GM18502 (cell line): ENCODE results near the gene DFFB.

Experiments
- ATAC-seq: cut with Tn5 transposase; IDR thresholded peaks from one replicate; pipeline ENCODE4 v1.9.1; 2021; ENCODE audit warnings: mild to moderate bottlenecking; ENCODE audit not compliant: unreplicated experiment, poor library complexity

DFFB gene

DNA sequence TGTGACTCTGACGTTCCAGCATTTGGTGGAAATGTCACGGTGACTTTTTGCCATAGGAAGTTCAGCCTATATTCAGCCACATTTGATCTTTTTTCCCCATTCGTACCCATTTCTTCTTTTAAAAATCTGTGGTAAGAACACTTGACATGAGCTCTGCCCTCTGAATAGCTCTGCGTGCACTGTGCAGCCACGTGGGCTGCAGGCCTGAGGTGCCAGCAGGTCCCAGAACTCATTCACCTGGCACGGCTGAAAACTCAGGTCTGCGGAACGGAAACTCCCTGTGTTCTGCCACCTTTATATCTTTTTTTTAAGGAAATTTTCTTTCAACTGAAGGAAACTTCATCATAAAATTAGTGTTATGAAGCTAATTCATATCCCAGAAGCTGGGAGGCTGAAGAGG lies 28.9 kb upstream of the DFFB start:
- ATAC-seq = no peak

DNA sequence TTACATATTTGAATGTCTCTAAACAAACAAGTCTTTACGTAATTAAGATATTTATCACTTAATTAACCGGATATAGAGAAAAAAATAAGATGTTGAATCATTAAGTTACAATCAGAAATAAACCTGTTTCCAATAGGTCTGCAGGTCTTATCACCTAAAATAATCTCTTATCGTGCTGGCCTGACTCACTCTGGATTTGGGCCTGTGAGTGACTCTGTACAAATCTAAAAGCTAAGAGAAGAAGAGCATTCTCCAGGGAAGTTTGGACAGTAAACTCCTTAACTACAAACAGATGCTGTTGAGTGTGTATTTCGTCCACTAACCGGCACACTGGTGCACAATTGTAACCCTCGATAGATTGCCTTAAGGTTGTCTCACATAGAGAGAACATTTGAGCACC lies 25.6 kb upstream of the DFFB start:
- no peak for ATAC-seq

DNA sequence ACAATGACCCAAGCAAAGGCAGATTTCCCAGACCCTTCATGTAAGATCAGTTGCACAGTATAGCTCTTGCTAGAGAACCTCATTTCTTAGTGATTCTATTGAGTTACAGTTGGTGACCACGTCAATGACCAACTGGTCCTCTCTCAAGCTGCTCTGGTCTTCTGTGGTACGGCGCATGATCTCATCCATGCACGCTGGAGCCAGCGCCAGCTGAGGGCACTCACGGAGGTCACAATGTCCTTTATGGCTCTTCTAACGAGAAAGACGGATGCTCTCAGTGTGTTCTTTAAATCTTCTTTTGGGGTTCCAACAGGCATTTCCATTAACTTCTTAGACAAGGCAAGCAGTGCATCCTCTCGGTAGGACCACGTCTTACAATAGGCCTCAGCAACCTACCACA lies 22.6 kb upstream of the DFFB start:
- no peak for ATAC-seq

GRCh38 chr1:3836421-3836820 lies 20.9 kb upstream of the DFFB start:
- ATAC-seq = no peak

GRCh38 chr1:3837200-3837599 lies 20.1 kb upstream of the DFFB start:
- ATAC-seq = no peak

DNA sequence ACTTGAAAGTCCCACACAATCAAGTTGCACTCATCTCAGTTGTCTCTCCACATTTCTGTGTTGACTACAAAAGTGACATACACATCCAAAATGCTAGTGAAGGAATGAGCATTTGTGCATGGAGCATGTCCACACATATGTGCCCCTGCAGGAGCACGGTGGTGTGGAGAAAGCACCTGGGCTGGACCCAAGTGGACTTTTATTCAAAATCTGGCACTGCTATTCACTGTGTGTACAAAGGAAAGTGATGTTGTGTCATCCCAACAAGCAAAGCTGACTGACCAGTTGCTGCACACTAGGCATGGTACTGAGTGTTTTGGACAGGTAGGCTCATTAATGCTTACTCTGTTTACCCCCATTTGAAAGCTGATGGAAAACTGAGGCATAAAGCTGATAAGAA lies 19.6 kb upstream of the DFFB start:
- ATAC-seq = no peak

- no peak for ATAC-seq
Measured at GRCh38 chr1:3838788-3839187, 18.5 kb upstream of the DFFB start.

GRCh38 chr1:3841491-3841890 lies 15.8 kb upstream of the DFFB start:
- ATAC-seq = no peak

DNA sequence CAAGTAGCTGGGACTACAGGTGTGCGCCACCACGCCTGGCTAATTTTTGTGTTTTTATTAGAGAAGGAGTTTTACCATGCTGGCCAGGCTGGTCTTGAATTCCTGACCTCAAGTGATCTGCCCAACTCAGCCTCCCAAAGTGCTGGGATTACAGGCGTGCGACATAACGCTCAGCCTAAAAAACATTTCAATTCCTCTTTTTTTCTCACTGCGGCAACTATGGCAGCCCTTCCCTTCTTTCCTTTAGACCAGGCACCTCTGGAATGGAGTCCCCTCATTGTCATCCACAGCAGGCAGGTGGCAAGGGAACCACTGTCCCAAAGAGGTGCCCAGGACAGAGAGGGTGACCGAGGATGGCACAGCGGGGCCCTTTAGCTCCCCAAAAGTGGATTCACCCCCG lies 14.4 kb upstream of the DFFB start:
- no peak for ATAC-seq

DNA sequence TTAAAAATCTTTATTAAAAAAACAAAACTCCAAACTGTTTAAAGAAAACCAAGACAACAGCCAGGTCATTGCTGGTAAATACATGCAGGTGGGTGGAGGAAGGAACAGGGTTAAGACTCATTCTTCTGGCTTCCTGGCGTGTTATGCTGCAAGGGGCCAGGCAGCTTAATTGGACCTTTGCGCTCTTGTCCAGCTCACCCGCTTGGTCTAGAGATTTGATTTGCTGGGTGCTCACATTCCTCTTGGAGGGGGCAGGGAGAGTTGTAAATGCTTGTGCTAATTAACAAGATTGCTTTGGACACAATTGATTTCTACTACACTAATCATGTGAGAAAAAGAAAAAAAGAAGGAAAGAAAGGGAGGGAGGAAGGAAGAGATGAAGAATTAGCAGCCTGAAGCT lies 10.7 kb upstream of the DFFB start:
- ATAC-seq = no peak

DNA sequence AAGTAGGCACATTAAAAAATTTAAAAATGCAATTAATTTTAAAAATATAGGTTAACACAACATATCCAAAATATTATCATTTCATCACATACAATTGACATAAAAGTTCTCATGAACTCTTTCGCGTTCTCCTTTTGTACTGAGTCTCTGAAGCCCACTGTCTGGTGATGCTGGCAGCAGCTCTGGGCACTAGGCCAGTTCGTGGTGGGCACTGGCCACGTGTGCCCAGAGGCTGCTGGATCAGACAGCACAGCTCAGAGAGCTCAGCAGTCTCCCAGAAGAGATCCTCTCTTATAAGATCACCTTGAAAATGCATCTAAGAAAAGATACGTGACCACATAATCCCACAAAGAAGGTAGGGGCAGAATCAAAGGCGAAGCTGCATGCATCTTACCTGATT lies 10.2 kb upstream of the DFFB start:
- no peak for ATAC-seq

DNA sequence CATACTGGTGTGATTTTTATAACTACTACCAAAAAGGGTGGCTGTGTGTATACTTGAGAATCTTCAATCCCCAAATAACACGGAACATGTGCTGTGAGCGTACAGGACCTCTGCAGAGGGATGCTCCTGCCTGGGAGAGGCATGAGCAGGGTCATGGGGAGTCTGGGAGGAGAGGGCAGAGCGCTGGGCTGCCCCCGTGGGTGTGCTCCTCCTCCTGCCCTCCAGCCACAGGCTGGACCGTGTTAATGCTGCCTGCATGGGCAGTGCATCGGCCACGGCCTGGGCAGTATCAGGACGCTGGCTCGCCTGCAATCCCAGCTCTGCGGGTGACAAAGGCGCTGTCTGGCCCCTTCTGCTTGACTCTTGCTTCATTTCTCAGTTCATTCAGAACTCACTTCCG lies 6.4 kb upstream of the DFFB start:
- no peak for ATAC-seq

DNA sequence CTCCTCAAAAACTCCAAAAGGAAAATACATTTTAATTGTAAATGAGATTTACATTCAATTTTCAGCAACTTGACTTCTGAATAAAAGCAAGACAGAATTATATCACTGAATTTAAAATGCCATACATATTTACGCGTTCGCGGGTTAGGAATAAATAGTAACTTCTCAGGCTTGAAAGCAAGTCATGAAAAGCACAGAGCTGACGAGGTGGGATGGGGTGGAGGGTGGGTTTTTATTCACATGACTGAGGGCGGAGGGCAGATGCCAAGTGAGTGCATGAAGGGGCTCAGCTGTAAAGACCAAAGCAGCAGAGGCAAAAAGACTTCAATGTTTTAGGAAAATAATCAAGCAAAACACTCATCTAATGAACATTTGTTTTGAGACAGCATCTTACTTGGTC lies 6.0 kb upstream of the DFFB start:
- ATAC-seq = no peak

DNA sequence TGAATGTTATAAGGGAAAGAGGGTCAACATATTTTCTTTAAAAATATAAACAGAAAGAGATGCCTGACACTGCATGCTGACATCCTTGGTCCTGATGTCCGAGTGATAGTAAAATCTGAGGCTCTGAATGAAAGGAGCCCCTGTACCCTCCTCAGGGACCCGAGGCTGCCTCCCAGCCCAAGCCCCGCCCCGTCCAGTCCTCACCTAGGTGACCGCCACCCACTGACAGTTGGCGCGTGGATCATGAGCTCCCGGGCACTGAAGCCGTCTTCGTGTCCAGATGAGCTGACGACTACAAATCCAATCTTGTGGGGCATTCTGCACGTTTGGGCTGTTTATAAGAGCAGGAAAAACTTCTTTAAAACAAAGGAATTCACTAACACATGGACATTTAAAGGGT lies 5.2 kb upstream of the DFFB start:
- no peak for ATAC-seq

GRCh38 chr1:3852711-3853485 lies 4.4 kb upstream of the DFFB start:
- no peak for ATAC-seq

DNA sequence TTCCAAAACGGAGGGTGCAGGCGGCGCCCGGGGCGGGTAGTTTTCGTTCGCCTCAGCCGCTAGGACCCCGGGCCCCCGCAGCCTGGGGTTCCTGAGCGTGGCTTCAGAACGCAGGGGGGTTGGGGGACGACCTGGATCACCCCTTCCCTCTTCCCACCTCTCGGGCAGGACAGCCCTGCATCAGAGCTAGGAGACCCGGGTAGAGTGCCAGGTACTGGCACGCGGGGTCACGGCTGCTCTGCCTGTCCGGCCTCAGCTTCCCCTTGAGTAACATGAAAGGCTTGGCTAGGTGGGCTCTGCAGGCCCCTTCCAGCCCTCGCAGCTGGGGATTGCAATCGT lies 484 bp downstream of the DFFB start:
- no peak for ATAC-seq

GRCh38 chr1:3858231-3858981 lies 1.1 kb downstream of the DFFB start:
- no peak for ATAC-seq

- ATAC-seq = no peak
Measured at GRCh38 chr1:3863231-3863935, 6.1 kb downstream of the DFFB start.

DNA sequence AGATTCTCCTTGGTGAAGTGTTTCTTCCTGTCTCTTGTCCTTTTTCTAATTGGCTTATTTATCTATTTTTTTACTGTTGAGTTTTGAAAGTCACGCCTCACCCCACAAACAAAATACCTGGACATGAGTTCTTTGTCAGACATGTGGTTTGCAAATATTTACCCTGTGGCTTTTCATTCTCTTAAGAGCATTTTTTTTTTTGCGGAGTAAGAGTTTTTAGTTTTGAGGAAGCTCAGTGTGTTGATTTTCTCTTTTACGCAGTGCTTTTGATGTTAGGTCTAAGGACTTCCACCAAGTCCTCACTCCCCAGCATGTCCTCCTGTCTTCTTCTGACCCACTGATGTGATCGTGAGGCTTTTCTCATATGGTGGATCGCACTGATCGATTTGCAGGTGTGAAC lies 7.6 kb downstream of the DFFB start:
- no peak for ATAC-seq

GRCh38 chr1:3865606-3866160 lies 8.4 kb downstream of the DFFB start:
- ATAC-seq = no peak

GRCh38 chr1:3868464-3869006 lies 11.3 kb downstream of the DFFB start:
- ATAC-seq = no peak
